B cell (primary cell): ENCODE measurements around the gene HAPSTR1. TPM values are rescaled to one million over a fixed set of nuclear protein-coding genes. Genes with fewer than 3 reads are reported as not detected.

Experiments used
- ATAC-seq: fragments of 200-7000 bp; cut with Tn5 transposase; one replicate; pipeline ENCODE4 v1.10.0; 2021; ENCODE audit warnings: low read depth, mild to moderate bottlenecking, moderate number of reproducible peaks, moderate library complexity
- CTCF ChIA-PET: fragments of 350-600 bp; sonication (Branson Sonifier 250); formaldehyde crosslinking; loops from one replicate; lab custom pipeline; 2021; ENCODE audit warnings: antibody characterized with exemption, inconsistent platforms; lab: Charles Lee
- POLR2A ChIA-PET: fragments of 350-600 bp; sonication (Branson Sonifier 250); formaldehyde crosslinking; loops from one replicate; lab custom pipeline; 2021; ENCODE audit warnings: antibody characterized with exemption; lab: Charles Lee
- DNase-seq: peaks from one replicate; pipeline ENCODE4 v3.0.0; 2013
- H2AFZ ChIP-seq: 2 replicates; pipeline ENCODE4 v1.6.1; 2012; ENCODE audit warnings: mild to moderate bottlenecking, low read depth, low read length; ENCODE audit not compliant: insufficient read depth, poor library complexity, severe bottlenecking
- H3K27ac ChIP-seq, 2 donors: 1 replicate in 1 of 2; 2 replicates in 1 of 2; pipeline ENCODE4 v1.5.1; 2012 to 2013; ENCODE audit warnings: low read length in 2 of 2, mild to moderate bottlenecking in 2 of 2, moderate library complexity in 1 of 2
- H3K27me3 ChIP-seq, 4 experiments: fragments of 200-600 bp in 1 of 4; sonication (generic) in 1 of 4; replicated peaks in 1 of 4; 1 replicate in 2 of 4; 2 replicates in 2 of 4; pipeline versions ENCODE4 v1.6.1 to v1.7.0; 2013 to 2016; ENCODE audit warnings: low read length in 3 of 4, mild to moderate bottlenecking in 2 of 4, mixed read lengths in 1 of 4, moderate library complexity in 1 of 4; ENCODE audit not compliant: insufficient read depth in 4 of 4, control insufficient read depth in 3 of 4; ENCODE audit errors: control extremely low read depth in 1 of 4
- H3K36me3 ChIP-seq, 2 experiments: replicated peaks in 1 of 2; 1 replicate in 1 of 2; 2 replicates in 1 of 2; pipeline versions ENCODE4 v1.6.1 to v1.7.1; 2013; ENCODE audit warnings: low read length in 1 of 2; ENCODE audit not compliant: insufficient read depth in 2 of 2, control insufficient read depth in 1 of 2; ENCODE audit errors: control extremely low read depth in 1 of 2, extremely low read depth in 1 of 2
- H3K4me1 ChIP-seq, 2 donors: fragments of 200-600 bp in 1 of 2; sonication (generic) in 1 of 2; 1 replicate in 1 of 2; 2 replicates in 1 of 2; pipeline versions ENCODE4 v1.5.1 to v1.6.1; 2013 to 2017; ENCODE audit warnings: low read length in 2 of 2; ENCODE audit not compliant: control insufficient read depth in 2 of 2, insufficient read depth in 2 of 2
- H3K4me2 ChIP-seq: replicated peaks from 2 replicates; pipeline ENCODE3; 2012; ENCODE audit warnings: mild to moderate bottlenecking, low read depth, low read length; ENCODE audit not compliant: poor library complexity, severe bottlenecking
- H3K4me3 ChIP-seq, 5 experiments: fragments of 200-600 bp in 1 of 5; sonication (generic) in 1 of 5; 1 replicate in 3 of 5; 2 replicates in 2 of 5; pipeline versions ENCODE4 v1.5.1 to v1.7.0; 2011 to 2016; ENCODE audit warnings: low read length in 4 of 5, mild to moderate bottlenecking in 4 of 5, low read depth in 2 of 5, control low read depth in 1 of 5, moderate library complexity in 1 of 5; ENCODE audit not compliant: insufficient read depth in 1 of 5; ENCODE audit errors: control extremely low read depth in 1 of 5, extremely low read depth in 1 of 5
- H3K79me2 ChIP-seq: fragments of 200-600 bp; sonication (generic); one replicate; pipeline ENCODE4 v1.6.0; 2016; ENCODE audit warnings: low read length; ENCODE audit not compliant: control insufficient read depth, insufficient read depth
- H3K9ac ChIP-seq: fragments of 200-600 bp; sonication (generic); 2 replicates; pipeline ENCODE4 v1.6.1; 2017; ENCODE audit warnings: mild to moderate bottlenecking, low read length, moderate library complexity
- H3K9me3 ChIP-seq, 3 donors: one replicate each; pipeline versions ENCODE4 v1.6.1 to v1.7.1; 2013; ENCODE audit warnings: low read length in 2 of 3; ENCODE audit not compliant: control insufficient read depth in 2 of 3, insufficient read depth in 1 of 3; ENCODE audit errors: control extremely low read depth in 1 of 3
- H4K20me1 ChIP-seq: 2 replicates; pipeline ENCODE4 v1.6.0; 2012; ENCODE audit warnings: mild to moderate bottlenecking, low read length; ENCODE audit not compliant: insufficient read depth, control insufficient read depth, poor library complexity, severe bottlenecking
- H3K27ac Mint-ChIP-seq: one replicate; pipeline ENCODE4 v1.8.0; 2021; ENCODE audit warnings: mixed read lengths
- H3K27me3 Mint-ChIP-seq: one replicate; pipeline ENCODE4 v1.8.0; 2021; ENCODE audit warnings: mixed read lengths
- H3K4me1 Mint-ChIP-seq: one replicate; pipeline ENCODE4 v1.8.0; 2021; ENCODE audit warnings: mixed read lengths
- H3K4me3 Mint-ChIP-seq: one replicate; pipeline ENCODE4 v1.8.0; 2021; ENCODE audit warnings: mixed read lengths
- H3K9me3 Mint-ChIP-seq: one replicate; pipeline ENCODE4 v1.8.0; 2022; ENCODE audit warnings: mixed read lengths; ENCODE audit not compliant: insufficient read depth
- CTCF ChIP-seq: fragments of 200-600 bp; IDR thresholded peaks from one replicate; pipeline ENCODE4 v1.8.0; 2022; ENCODE audit warnings: antibody characterized with exemption, mild to moderate bottlenecking
- EZH2 ChIP-seq: IDR thresholded peaks from 2 replicates; pipeline ENCODE4 v1.6.1; 2012; ENCODE audit warnings: borderline replicate concordance, low read depth, mild to moderate bottlenecking, moderate library complexity, low read length; ENCODE audit not compliant: insufficient read depth, poor library complexity, severe bottlenecking
- WGBS: methylation state at CpG from one replicate; pipeline ENCODE4 v1.1.5; 2013; ENCODE audit warnings: missing lambda C conversion rate; ENCODE audit not compliant: insufficient coverage; 5-methylcytosine and 5-hydroxymethylcytosine counted together
- intact Hi-C: fragments of 100-400 bp; cut with micrococcal nuclease; formaldehyde crosslinking; loops from one replicate; pipeline ENCODE4 v1.10.0; 2022
- polyA plus RNA-seq: library from polyadenylated mRNA; depleted of rRNA; stranded (reverse); fragments of >200 nt; gene quantifications from 2 replicates; pipeline ENCODE4 v1.2.3, GENCODE V29; 2012
- total RNA-seq, 2 donors: library from RNA; stranded (reverse); fragments of 120-200 nt in 1 of 2; gene quantifications; 1 replicate in 1 of 2; 2 replicates in 1 of 2; pipeline versions ENCODE4 v1.2.3 to v1.2.4, GENCODE V29; 2013 to 2022

The HAPSTR1 gene
- total and polyA plus RNA-seq, 2 donors (not counting 1 experiment from before 2014, with no cell fraction given): 35.5 to 99.2 TPM

GRCh38 chr16:9099131-9099625 is 7.7 kb downstream of the HAPSTR1 start:
- 22% methylated on average over 4 of the region's 5 CpGs for WGBS
- H3K9me3 Mint-ChIP-seq: no peaks in the 10 kb centered on the region
- peak overlapping the region; percentile 86 for H3K4me3 Mint-ChIP-seq
- peak overlapping the region; percentile 90 for H3K27ac Mint-ChIP-seq
- H3K36me3 ChIP-seq: peaks cover 7 to 63% of the 10 kb centered on the region in 2 experiments
- peak; percentile 52 for DNase-seq
- ATAC-seq: peak; percentile 40
- no peaks in the 10 kb centered on the region for H3K27me3 Mint-ChIP-seq
- intact Hi-C loops: loop anchor here (1.0 to 10.0 kb wide), 2 partner anchors 8 to 1196 kb away; partner anchors contain the start of gene HAPSTR1
- peak overlapping the region; percentile 27 for H3K9ac ChIP-seq
- peaks cover 86% of the 10 kb centered on the region for H3K4me1 Mint-ChIP-seq
- H2AFZ ChIP-seq: no peak overlapping the region
- no peaks in the 10 kb centered on the region for H3K9me3 ChIP-seq
- POLR2A ChIA-PET: interaction anchor here (2.1 kb wide), 1 partner anchor 8 kb away, joined by 13 read pairs; the partner anchor contains the start of gene HAPSTR1
- peaks cover 100% of the 10 kb centered on the region for H3K79me2 ChIP-seq
- H4K20me1 ChIP-seq: peaks cover 100% of the 10 kb centered on the region
- CTCF ChIA-PET: interaction anchor here (0.7 to 0.9 kb wide), 2 partner anchors 8 to 36 kb away, joined by 3 read pairs; partner anchors contain the start of gene HAPSTR1
- no peaks in the 10 kb centered on the region for H3K27me3 ChIP-seq
- TF ChIP-seq EZH2: no peak
- no peak for TF ChIP-seq CTCF
- peaks cover 87 to 92% of the 10 kb centered on the region in 2 donors for H3K4me1 ChIP-seq
- H3K4me2 ChIP-seq: peak overlapping the region; percentile 53
- H3K27ac ChIP-seq: peak overlapping the region; percentile 29 to 62
- peak overlapping the region in 2 of 5 experiments; percentile 23 to 42 for H3K4me3 ChIP-seq

- Mint-ChIP-seq H3K4me3 (peak overlapping the region; percentile 59), H3K4me1 (peaks cover 91% of the 10 kb centered on the region), H3K27ac (peak overlapping the region; percentile 65), H3K27me3 (no peaks in the 10 kb centered on the region), H3K9me3 (no peaks in the 10 kb centered on the region)
- Histone ChIP-seq H2AFZ (no peak overlapping the region), H3K4me1 (peaks cover 72 to 75% of the 10 kb centered on the region in 2 donors), H3K36me3 (peaks cover 5 to 73% of the 10 kb centered on the region in 2 experiments), H3K4me3 (no peak overlapping the region), H3K9ac (no peak overlapping the region), H3K4me2 (peak overlapping the region; percentile 26), H3K79me2 (peaks cover 100% of the 10 kb centered on the region), H4K20me1 (peaks cover 100% of the 10 kb centered on the region), H3K9me3 (no peaks in the 10 kb centered on the region), H3K27ac (peak overlapping the region; percentile 25 to 36), H3K27me3 (no peaks in the 10 kb centered on the region)
- TF ChIP-seq CTCF (no peak), EZH2 (no peak)
- intact Hi-C loops: no loop called here
- DNase-seq: peak; percentile 49
- POLR2A ChIA-PET: interaction anchor here (1.2 to 1.8 kb wide), 2 partner anchors 10 to 11 kb away, joined by 5 read pairs; partner anchors contain the start of gene HAPSTR1
- no peak for ATAC-seq
- CTCF ChIA-PET: interaction anchor here (1.0 to 1.8 kb wide), 5 partner anchors 20 to 211 kb away, joined by 3 to 7 read pairs (median 3); no protein-coding TSS in a partner anchor
- WGBS: no CpG with 5 or more reads among the region's 2 CpGs
These were observed 10.9 kb downstream of the HAPSTR1 start for GRCh38 chr16:9102379-9102778.
